Eye (tissue), 1 donor: ENCODE measurements around the gene CHST4.
"Not testable (repeated sequence)": the region's sequence is repeated elsewhere in the genome, so short reads cannot be mapped to it uniquely, and the experiment has no call there.

Source experiments
- DNase-seq: peaks from one replicate; pipeline ENCODE4 v3.0.0-alpha.2; 2015

Gene CHST4

DNA sequence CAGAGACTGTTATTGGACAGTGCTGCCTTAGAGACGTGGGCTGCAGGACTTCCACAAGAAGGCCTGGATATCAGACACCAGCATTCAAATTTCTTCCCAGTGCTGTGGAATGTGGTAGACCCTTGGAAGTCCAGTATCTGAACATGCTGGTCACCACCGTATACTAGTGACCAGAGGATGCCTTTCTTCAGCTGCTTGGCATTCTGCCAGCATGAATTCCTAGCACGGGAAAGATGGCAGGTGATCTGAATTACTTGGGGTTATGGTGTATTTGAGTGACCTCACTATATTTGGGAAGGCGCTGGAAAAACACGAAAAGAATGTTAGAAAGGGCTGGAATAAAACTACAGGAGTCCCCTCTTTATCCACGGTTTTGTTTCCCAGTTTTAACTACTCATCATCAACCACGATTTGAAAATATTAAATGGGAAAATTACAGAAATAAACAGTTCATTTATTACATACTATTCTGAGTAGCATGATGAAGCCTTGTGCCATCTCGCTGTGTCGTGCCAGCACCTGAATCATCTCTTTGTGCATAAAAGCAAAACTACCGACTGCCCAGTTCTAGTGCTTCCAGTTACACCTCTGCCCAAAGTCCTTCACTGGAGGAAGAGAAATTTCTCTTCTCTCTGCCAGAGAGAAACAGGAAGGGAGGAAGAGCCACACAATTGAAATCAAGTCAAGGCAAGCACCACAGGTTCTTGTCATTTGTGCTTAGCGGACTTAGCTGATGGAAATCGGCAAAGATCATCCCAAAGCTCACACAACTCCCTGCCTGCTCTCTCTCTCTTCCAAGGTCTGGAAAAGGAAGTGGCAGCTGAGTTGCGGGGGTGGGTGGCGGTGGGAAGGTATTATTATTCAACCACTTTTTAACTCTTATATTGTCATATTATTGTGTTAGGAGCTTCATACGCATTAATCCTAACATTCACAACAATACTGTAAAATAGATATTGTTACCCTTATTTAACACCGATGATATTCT lies 1.4 kb upstream of the CHST4 start:
- DNase-seq, result no peak

DNA sequence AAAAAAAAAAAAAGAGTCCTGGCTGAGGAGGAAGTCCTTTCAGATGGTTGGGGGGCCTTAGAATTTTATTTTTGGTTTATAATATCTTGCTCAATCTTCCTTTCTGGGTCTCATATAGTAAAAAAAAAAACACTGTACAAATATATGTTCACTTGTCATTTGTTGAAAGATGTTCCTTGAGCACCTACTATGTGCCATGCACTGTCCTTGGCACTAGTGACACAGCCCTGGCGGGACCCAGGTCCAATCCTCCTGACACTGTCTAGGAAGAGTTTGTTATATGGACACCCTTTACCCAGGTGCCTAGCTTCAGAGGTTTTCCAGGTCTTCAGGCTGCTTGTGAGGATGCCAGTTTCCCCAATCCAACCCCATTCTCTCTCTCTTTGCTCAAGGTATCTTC lies 2.0 kb downstream of the CHST4 start:
- no peak for DNase-seq

DNA sequence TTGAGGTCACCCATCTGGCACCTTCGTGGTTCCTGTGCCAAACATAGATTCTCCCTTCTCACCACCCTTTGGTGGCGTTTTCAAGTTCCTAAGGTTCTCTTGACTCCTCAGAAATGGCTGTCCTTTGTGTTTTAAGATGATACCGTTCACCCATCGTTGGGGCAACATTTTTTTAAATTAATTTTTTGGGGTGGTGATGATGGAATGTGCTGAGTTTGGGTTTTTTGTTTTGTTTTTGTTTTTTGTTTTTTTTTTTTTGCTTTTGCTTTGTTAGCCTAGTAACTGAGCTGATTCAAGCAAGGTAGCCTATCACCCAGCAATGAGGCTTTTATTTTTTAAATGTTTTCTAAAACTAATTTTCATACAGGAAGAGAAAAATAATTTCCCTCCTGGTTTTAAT lies 2.6 kb downstream of the CHST4 start:
- DNase-seq, result no peak

DNA sequence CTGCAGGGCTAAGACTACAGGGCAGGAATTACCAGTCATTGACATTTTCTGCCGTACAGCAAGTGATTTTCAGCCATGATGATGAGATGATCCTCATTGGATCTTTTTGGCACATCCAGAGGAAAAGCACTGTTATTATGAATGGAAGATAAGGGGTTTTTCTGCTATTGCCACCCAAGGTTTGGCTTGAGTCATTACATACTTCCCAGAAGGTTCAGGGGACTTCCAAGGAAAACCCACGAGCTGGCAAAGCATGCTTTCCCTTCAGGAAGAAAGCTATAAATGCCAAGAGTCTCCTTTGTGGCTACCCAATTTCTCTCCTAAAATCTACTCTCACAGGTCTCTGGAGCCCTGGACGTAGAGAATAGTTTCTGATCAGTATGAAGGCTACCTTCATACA lies 6.1 kb downstream of the CHST4 start:
- DNase-seq, result no peak

DNA sequence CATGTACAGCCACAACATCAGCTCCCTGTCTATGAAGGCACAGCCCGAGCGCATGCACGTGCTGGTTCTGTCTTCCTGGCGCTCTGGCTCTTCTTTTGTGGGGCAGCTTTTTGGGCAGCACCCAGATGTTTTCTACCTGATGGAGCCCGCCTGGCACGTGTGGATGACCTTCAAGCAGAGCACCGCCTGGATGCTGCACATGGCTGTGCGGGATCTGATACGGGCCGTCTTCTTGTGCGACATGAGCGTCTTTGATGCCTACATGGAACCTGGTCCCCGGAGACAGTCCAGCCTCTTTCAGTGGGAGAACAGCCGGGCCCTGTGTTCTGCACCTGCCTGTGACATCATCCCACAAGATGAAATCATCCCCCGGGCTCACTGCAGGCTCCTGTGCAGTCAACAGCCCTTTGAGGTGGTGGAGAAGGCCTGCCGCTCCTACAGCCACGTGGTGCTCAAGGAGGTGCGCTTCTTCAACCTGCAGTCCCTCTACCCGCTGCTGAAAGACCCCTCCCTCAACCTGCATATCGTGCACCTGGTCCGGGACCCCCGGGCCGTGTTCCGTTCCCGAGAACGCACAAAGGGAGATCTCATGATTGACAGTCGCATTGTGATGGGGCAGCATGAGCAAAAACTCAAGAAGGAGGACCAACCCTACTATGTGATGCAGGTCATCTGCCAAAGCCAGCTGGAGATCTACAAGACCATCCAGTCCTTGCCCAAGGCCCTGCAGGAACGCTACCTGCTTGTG lies 10.7 kb downstream of the CHST4 start:
- DNase-seq, result no peak

DNA sequence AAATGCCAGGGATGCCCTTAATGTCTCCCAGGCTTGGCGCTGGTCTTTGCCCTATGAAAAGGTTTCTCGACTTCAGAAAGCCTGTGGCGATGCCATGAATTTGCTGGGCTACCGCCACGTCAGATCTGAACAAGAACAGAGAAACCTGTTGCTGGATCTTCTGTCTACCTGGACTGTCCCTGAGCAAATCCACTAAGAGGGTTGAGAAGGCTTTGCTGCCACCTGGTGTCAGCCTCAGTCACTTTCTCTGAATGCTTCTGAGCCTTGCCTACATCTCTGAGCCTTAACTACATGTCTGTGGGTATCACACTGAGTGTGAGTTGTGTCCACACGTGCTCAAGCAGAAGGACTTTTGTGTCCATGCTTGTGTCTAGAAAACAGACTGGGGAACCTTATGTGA lies 11.4 kb downstream of the CHST4 start:
- peak; percentile 49 for DNase-seq

DNA sequence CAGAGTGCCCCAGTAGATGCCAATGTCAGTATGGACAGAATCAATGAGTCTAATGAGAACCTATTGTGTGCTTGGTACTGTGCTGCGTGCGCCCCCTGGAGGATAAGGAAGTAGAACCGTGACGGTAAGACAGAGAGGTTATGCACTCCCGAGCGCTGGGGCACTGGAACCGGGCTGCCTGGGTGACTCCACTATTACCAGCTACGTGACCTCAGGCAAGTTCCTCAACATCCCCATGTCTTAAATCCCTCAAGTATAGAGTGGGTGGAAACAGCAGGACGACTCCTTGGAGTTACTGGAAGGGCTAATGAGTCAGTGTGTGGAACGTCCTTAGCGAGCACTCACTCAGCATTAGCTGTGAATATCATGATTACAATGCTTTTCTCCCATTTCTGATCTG lies 16.2 kb downstream of the CHST4 start:
- peak; percentile 37 for DNase-seq

DNA sequence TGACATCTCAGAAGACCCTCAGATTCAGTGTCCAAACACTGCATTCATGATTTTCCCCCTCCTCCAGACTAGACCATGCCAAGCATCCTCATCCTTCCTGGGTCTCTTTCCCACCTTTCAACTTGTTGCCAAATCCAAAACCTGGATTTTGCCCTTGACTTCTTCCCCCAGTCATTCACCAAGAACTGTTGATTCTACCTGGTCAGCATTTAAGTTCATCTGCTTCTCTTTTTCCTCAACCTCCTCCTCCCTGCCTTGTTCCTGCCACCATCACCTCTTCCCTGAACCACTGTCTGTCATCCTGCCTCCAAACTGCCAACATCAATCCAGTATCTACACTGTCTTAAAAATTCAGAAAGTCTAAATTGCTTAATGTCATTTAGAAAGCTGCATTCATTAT lies 20.9 kb downstream of the CHST4 start:
- DNase-seq, result no peak

DNA sequence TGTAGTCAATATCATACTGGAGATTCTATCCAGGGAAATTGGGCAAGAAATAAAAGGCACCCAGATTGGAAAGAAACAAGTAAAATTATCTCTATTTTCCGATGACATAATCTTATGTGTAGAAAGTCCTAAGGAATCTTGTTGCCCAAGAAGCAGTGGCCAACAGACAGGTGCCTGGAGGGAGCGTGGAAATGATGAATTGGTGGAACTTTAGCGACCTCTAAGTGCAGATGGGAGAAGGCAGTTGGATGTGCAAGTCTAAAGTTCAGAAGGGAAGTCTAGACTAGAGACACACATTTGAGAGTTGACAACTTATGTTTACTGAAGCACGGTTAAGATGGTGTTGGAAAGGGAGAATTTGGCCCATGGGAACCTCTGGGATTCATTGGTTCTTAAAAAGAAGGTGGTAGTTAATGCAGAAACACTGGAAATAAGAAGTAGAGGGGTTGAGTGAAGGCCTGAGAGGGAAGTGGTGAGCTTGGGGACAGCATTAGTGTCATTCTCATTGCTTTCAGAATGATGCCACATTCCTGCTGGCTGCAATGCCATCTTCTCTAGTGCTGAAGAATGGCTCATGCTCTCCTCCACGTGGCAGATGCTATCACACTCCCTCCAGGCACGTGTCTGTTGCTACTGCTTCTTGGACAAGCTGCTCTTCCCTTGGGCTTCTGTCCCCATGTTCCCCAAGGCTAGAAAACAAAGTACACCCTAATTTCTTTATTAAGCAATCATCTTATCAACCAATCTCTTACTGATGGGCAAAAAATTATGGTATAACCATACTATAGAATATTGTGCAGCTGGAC lies 26.7 kb downstream of the CHST4 start:
- no peak for DNase-seq

DNA sequence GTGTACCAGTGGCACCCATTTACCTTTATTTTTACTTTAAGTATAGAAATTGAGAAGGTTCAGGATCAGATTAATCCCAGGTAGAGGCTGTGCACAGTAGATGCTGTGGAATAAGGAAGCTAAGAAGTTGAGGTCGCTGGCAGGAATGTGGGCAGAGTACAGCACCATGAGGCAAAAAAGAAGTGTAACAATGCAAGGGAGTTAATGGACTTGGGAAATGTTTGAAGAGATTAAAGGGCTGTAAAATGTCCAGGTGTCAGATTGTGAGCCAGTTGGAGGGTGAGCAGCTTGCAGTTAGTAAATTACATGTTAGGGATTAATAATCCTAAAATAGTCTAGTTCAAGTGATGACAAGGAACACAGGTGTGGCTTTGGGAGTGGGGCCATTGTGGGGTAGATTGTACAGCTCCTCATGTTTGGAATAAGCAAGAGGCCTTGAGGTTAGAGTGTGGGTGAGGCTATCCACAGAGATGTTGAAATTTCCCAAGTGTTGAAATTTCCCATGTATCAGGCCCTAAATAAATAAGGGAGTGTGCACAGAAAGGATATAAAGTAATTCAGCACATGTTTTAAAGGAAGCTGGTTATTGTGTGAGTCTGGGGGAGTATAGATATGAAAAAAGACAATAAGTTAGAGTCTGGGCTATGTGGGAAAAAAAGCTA lies 29.1 kb downstream of the CHST4 start:
- DNase-seq, result no peak

DNA sequence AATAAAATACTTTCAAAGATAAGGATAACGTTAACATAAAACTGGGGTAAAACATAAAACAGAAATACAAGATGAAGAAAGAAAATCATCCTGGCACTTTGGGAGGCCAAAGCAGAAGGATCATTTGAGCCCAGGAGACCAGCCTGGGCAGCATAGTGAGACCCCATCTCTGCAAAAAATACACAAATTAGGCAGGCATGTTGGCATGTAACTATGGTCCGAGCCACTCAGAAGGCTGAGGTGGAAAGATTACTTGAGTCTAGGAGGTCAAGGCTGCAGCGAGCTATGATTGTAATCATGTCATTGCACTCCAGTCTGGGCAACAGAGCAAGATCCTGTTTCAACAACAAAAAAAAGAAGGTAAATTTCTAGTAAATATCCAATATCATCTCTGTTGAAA lies 31.1 kb downstream of the CHST4 start:
- no peak for DNase-seq

DNA sequence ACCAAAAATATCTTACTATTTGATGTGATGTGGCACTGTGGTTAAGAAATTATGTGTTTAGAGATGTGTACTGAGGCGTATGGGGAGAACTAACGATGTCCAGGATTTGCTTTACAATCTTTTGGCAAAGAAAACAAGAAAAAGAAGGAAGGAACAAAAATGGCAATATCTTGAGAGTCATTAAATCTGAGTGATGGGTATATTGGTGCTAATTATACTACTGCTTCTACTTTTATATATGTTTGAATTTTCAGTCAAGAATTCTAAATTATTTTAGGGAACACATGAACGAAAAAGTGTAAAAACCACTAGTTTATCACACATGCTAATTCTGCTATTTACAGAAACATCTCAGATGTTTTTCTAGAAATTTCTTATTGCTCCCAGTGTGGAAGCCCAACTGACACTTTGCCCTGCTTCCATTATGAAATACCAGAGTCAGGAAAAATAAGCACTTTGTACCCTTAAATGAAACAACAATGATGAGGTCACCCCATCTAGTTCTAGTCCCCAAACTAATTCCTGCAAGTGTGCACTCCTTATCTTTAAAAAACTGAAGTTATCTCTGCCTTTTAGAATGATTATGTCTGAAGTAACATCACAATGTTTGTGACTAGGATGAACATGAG lies 31.8 kb downstream of the CHST4 start:
- DNase-seq, result no peak

DNA sequence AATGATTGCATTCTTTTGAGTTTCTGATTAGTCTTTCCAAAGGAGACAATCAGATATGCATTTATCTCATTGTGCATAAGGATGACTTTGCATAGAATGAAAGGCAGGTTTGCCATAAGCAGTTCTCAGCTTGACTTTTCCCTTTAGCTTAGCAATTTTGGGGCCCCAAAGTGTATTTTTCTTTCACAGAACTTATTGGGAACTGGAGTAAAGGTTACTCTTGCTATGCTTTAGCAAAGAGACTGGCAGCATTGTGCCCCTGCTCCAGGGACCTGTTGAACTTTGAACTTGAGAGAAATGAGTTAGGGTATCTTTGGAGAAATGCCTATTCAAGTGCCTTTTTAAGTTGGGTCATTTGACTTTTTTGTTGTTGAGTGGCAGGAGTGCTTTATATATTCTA lies 33.6 kb downstream of the CHST4 start:
- no peak for DNase-seq

DNA sequence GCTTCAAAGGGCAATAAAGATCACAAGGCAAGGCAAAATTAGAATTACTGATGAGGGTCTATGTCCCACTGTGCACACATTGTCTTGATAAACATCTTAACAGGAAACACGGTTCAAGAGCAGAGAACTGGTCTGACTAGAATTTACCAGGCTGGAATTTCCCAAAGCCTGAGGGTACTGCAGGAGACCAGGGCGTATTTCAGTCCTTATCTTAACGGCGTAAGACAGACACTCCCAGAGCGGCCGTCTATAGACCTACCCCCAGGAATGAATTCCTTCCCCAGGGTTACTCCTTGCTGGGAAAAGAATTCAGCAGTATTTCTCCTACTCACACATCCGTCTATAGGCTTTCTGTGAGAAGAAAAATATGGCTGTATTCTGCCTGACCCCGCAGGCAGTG lies 35.7 kb downstream of the CHST4 start:
- not testable (repeated sequence) for DNase-seq

DNA sequence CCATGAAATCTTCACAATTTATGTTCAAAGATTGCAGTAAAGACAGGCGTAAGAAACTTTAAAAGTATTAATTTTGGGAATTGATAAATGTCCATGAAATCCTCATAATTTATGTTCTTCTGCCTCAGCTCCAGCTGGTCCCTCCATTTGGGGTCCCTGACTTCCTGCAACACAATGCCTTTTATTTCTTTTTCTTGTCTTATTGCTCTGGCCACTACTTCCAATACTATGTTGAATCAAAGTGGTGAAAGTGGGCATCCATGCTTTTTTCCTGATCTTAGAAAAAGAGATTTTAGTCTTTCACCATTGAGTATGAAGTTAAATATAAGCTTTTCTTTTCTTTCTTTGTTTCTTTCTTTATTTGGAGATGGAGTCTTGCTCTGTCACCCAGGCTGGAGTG lies 36.3 kb downstream of the CHST4 start:
- no peak for DNase-seq

DNA sequence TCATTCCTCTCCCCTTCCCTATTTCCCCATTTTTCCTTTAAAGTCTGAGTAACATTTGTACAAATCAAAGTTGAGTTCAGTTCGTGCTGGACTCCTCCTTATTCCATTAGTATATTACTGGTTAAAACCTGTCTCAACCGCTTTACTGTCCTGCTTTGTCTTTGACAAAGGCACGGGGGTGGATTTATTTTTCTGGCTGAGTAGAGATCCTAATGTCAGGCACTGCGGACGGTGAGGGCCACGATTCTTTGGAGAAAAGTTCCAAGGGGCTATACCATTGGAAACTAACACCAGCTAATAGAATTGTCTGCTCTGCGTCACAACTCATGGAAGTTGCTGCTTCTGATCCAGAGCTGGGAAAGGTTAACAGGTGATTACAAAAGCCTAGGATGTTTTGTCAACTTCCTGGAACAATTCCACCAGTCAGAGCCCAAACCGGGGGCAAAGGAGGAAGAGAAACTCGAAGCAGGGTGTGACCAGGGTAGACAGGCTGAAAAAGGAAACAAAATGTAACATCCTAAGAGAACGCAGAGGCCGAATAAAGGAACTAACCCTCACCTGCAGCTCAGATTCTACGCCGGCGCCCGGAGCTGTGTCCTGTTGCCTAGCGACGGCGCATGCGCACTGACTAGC lies 38.2 kb downstream of the CHST4 start:
- DNase-seq, result no peak

DNA sequence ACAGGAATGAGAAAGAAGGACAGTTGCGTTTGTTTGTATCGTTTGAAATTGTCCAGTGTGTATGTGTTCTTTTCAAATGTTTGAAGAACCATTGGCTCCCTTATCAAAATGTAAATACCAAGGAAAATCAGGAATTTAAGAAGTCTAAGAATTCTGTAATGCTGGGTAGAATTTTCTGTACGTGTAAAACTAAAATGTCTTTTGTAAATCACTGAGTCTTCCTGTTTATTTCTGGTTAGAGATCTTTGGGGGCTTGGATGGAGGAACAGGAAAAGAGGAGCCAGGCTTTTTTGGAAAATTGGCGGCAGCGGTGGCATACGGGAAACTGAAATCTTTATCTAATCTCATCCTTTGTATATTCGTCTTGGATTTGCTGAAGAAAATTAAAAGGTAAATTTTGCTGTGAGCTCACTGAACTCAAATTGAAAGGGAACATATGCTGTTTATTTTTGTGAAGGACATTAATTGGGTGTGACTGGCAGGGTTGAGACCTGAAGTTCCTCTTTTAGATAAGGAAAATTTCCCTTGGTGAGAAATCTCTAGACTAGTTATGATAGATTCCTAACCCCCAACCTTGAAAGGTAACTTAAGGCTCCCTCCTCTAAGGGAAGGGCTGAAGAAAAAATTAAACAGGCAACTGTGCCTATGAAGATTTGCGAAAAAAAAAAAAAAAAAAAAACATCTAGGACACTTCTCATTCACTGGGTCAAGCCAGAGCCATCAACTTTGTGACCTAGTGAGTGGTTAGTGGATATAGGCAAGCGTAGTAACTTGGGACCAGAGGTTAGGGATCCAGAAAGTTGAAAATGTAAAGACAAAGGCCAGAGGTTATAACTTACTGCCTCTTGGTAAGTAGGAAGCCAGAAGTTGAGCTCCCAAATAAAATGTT lies 39.8 kb downstream of the CHST4 start:
- no peak for DNase-seq

DNA sequence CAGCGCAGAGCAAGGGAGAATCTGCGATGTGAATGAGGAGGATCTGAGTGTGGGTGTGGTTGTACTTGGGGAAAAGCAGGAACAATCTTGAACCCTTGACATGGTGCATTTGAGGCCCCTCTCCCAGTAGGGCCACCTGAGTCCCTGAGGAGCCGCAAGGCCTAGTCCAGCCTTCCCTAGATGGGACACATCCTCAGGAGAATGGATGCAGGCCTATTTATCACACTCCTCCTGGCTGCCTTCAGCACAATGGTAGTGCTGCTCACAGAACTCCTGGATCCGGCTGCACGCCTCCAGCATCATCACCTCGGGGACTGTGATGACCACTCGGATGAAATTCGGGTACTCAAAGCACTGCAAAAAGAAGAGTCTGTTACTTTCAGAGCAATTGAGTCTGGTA lies 41.7 kb downstream of the CHST4 start:
- no peak for DNase-seq

DNA sequence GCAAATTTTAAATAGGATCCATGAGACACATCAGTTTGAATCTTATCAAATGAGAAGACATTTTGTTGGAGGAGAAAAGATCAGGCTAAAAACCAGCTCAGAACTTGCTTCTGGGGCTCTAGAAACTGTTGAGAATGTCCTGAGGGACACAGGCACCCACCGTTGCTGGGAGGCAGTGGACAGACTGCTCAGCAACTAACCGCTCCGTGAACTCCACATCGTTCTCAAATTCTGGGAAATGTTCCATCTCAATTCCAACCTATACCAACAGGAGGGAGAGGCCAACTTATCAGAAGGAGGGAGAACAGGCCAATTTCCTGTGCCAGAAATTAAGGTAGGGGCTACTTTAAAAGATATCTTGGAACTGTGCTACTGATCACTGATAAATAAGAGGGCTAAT lies 42.3 kb downstream of the CHST4 start:
- no peak for DNase-seq

DNA sequence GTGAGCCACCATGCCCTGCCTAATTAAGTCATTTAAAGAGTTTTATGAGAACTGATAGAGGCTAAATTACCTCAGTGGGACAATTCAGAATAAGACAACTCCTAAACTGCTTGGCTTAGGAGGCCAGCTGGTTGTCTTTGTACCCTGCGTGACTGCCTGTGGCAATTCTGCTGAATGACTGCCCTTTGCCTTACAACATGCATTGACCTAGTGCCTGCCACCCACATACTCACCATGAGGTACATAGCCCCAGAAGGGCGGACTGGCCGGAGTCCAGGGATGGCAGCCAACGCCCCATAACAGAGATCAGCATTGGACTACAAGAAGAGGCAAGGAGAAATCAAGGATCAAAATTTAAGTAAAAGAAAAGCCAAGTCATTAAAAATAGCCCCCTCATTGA lies 43.4 kb downstream of the CHST4 start:
- DNase-seq, result no peak

DNA sequence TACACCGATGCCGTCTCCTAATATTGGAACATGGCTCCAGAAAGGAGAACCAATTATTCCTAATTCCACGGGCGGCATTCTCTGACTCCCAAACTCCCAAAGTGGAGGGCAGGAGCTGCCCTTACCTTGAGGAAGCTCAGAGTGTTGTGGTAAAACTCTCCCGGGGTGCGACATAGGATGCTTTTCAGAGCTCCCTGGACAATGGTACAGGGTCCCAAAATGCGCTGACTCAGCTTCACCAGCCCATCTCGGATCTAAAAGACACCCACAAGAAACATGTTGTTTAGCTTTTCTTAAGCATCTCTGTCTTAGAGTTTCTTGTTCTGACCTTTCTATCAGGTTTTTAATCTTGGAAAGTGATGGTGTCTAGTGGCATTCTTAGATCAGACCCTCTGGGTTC lies 43.9 kb downstream of the CHST4 start:
- DNase-seq, result no peak
